ENCODE results near the gene ZNF701.

- TF ChIP-seq, protein P1, sequence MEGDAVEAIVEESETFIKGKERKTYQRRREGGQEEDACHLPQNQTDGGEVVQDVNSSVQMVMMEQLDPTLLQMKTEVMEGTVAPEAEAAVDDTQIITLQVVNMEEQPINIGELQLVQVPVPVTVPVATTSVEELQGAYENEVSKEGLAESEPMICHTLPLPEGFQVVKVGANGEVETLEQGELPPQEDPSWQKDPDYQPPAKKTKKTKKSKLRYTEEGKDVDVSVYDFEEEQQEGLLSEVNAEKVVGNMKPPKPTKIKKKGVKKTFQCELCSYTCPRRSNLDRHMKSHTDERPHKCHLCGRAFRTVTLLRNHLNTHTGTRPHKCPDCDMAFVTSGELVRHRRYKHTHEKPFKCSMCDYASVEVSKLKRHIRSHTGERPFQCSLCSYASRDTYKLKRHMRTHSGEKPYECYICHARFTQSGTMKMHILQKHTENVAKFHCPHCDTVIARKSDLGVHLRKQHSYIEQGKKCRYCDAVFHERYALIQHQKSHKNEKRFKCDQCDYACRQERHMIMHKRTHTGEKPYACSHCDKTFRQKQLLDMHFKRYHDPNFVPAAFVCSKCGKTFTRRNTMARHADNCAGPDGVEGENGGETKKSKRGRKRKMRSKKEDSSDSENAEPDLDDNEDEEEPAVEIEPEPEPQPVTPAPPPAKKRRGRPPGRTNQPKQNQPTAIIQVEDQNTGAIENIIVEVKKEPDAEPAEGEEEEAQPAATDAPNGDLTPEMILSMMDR (conservative IDR thresholded peaks at IDR 0.05; ENCODE audit: low read depth, low read length) = no peak
- TF ChIP-seq EZH2 (IDR thresholded peaks at IDR 0.05; ENCODE audit: borderline replicate concordance, low read depth, low read length, poor library complexity, severe bottlenecking) = no peak
These were observed 3.5 kb upstream of the ZNF701 start for GRCh38 chr19:52566588-52566987.

All from A673 (cell line).